ENCODE results near the gene HK3.

The HK3 gene

DNA sequence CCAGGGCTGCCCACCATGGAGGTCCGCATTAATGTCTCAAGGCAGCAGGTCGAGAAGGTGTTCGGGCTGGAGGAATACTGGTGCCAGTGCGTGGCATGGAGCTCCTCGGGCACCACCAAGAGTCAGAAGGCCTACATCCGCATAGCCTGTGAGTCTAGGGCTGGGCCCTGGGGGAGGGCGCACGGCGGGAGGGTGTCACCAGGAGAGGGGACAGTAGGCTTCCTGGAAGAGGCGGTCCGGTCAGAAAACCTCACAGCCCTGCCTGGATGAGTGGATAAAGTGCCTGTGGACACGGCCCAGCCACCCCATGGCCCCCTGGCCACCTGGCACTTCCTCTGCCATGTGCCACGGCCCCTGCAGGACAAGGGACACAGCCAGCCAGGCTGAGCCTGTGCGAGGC, 31.0 kb downstream of the HK3 start:
- TF ChIP-seq, protein P1, sequence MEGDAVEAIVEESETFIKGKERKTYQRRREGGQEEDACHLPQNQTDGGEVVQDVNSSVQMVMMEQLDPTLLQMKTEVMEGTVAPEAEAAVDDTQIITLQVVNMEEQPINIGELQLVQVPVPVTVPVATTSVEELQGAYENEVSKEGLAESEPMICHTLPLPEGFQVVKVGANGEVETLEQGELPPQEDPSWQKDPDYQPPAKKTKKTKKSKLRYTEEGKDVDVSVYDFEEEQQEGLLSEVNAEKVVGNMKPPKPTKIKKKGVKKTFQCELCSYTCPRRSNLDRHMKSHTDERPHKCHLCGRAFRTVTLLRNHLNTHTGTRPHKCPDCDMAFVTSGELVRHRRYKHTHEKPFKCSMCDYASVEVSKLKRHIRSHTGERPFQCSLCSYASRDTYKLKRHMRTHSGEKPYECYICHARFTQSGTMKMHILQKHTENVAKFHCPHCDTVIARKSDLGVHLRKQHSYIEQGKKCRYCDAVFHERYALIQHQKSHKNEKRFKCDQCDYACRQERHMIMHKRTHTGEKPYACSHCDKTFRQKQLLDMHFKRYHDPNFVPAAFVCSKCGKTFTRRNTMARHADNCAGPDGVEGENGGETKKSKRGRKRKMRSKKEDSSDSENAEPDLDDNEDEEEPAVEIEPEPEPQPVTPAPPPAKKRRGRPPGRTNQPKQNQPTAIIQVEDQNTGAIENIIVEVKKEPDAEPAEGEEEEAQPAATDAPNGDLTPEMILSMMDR (IDR thresholded peaks at IDR 0.05; ENCODE audit: insufficient read depth, low read depth, low read length, missing control alignments): no peak
- no peak for DNase-seq (ENCODE audit: low read depth)
- H3K4me3 ChIP-seq (ENCODE audit: low read depth, low read length): no peak overlapping the region

DNA sequence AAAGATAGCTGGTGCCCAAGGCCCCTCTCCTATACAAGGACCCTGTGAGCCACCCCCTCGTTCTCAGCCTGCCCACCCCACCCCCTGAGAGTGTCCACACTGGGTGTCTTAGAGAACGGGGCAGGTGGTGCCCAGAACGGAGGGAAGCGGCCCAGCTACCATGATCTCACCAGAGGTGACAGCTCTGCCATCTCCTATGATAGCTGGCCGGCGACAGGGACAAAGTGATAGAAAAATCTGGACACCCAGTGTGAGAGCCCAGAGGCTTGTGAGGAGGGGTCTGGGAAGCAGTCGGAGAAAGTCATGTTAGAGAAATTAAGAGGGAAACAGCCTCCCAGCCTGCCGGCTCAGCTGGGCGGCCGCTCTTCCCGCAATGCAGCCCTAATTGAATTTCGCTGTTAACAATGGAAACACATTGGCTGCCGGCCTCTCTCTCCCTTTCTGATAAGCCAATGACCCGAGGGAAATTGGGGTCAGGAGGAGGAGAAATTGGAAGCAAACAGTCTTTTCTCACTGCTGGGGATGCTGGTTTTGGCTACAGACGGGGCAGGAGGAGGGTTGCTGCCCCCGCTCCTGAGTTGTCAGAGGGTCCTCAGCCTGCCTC, 32.3 kb downstream of the HK3 start:
- no peak for DNase-seq (ENCODE audit: low read depth)
- TF ChIP-seq, protein P1 (IDR thresholded peaks at IDR 0.05; ENCODE audit: insufficient read depth, low read depth, low read length, missing control alignments): no peak
- no peak overlapping the region for H3K4me3 ChIP-seq (ENCODE audit: low read depth, low read length)

DNA sequence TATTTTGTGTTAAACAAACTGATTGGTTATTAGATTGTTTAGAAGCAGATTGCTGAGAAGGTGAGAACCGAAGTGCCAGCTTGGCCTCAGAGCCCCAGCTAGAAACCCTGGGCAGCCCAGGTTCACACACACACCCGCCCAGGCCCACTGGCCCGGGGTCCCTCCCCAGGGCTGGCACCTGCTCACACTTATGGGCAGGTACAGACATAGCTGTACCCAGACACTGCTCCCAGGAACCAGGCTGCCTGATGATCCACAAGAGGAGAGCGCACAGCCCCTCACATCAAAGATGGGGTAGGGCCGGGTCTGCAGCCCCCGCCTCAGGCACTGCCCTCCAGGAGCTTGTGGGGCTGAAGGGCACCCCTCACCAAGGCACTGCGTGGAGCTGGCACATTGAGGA, 33.2 kb downstream of the HK3 start:
- DNase-seq (ENCODE audit: low read depth): no peak
- TF ChIP-seq, protein P1 (IDR thresholded peaks at IDR 0.05; ENCODE audit: insufficient read depth, low read depth, low read length, missing control alignments): no peak
- H3K4me3 ChIP-seq (ENCODE audit: low read depth, low read length): no peak overlapping the region

DNA sequence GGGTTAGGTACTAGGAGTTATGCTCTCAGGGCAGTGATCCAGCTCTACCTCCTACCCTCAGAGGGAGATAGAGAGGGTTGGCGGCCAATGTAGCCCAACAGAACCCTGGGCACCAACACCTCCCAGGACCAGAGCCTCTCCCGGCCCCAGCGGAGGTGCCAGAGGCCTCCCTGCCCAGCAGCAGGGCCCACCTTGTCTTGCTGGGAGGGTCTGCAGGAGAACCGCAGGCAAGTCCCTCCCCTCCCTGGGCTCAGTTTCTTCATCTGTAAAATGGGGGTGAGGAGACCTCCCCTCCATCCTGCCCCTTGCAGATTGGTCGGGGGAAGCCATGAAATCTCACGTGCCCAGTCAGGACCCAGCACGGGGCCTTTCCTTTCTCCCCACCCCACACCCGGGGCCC, 34.4 kb downstream of the HK3 start:
- DNase-seq (ENCODE audit: low read depth): no peak
- H3K4me3 ChIP-seq (ENCODE audit: low read depth, low read length): no peak overlapping the region
- TF ChIP-seq, protein P1 (IDR thresholded peaks at IDR 0.05; ENCODE audit: insufficient read depth, low read depth, low read length, missing control alignments): no peak

DNA sequence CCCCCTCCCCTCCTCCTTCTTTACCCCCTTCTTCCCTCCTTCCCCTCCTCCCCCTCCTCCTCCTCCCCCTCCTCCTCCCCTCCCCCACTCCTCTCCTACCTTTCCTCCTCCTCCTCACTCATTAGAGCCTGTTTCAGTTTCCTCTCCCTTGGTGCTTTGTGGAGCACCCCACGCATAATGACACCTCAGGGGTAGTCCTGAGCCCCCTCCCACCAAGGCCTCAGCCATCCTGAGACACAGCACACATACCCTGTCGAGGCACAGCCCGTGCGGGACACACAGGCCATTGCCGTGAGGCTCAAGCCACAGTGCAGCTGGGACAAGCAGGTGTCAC, 35.4 kb downstream of the HK3 start:
- TF ChIP-seq, protein P1 (IDR thresholded peaks at IDR 0.05; ENCODE audit: insufficient read depth, low read depth, low read length, missing control alignments): no peak
- H3K4me3 ChIP-seq (ENCODE audit: low read depth, low read length): no peak overlapping the region
- DNase-seq (ENCODE audit: low read depth): no peak

DNA sequence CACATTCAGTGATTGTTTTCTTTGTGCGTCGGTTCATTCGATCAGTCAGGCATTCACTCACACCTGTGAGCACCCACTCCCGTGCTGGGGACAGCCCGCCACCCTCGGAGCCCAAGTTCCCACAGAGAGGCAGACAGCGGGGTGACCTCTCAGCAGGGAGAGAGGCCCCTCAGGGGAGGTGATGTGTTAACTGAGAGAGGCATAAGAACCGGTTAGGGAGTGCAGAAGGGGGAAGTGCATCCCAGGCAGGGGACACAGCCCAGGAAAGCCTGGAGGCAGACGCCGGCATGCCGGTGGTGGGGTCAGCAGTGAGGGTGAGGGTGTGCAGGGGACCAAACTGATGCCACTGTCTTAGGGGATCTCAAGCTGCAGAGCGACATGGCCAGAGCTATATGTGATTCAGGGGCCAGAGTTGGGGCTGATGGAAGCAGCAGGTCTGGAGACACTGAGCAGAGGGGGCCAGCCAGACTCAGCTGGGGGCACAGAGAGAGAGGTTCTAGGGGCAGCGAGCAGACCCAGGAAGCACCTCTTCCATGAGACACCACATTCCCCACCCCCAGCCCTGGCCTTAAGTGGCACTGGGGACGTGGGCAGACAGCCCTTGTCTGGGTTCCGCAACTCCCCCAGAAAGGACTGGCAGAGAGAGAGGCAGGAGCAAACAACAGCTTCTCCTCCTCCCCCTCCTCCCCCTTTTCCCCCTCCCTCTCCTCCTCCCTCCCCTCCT, 35.9 kb downstream of the HK3 start:
- DNase-seq (ENCODE audit: low read depth): no peak
- TF ChIP-seq, protein P1 (IDR thresholded peaks at IDR 0.05; ENCODE audit: insufficient read depth, low read depth, low read length, missing control alignments): no peak
- H3K4me3 ChIP-seq (ENCODE audit: low read depth, low read length): no peak overlapping the region
